Measurements from ENCODE around the gene NPBWR2. TPM values are rescaled to one million over a fixed set of nuclear protein-coding genes. Genes with fewer than 3 reads are reported as not detected.
A peak's percentile ranks its signal among the peaks of the same experiment; 100 is the strongest.

NPBWR2 gene
- total RNA-seq, 1 experiment from 2014 or later = not detected

DNA sequence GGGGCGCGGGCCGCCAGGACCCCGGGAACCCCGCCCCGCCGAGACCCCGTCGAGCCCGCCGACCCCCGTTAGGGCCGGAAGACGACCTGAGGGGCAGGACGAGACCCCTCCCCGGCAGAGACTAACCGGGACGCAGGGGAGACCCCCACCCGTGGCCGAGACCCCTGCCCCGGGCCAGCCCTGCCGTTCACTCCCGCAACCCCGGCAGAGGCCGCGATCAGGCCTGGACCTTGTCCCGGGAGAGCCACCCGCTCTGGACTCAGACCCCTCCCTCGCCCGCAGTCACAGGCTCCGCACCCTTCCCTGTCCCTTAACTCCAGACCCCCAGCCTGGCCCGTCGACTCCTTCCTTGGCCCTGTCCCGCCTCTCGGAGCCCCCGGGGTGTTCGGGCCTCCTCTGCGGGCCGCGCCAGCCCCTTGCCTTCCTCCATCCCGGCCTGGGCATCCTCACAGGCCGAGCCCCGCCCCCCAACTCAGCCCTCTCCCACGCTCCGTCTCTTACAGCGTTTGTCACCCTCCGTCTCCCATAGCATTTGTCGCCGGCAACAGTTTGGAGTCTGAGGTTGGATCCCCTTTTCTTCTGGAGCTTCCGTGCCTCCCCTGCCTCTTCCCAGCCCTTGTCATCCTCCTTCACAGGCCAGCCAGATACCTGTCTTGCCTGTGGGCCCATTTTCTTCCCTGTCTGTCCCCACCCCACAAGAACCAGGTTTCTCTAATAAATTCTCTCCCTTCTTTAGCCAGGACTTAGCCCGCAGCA lies 43.8 kb downstream of the NPBWR2 start:
- DNase-seq (ENCODE audit: extremely low read depth, low read depth) = no peak

DNA sequence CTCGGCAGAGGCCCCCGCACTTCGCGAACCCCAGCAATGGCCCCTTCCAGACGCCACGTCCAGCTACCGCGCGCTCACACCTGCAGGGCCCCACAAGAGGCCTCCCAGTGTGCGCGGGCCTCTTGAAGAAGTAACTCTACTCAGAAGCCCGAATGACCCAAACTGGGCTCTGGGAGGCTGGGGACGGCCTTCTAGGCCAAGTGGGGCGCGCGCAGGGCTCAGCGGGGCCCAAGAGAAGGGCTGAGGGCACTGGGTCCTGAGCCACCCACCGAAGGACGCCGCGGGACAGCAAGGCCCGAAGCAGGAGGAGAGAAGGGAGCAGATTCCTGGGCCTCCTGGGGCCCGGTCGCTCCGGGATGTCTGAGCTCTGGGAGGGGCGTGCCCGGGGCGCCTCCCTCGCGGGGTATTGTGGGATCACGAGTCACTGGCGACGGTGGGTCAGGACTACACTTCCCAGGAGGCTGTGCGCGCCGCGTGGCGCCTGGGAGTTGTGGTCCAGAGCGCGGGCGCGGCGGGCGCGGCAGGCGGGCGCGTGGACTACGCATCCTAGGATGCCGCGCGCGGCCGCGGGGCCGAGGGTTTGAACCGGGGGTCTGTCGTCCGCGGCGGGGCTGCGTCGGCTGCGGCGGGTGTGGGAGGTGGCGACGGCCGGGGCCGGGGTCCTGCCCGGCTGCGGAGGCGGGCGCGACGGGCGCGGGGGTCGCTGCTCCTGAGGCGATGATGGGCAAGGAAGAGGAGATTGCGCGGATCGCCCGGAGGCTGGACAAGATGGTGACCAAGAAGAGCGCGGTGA lies 44.6 kb downstream of the NPBWR2 start, which contains the start of gene TCEA2:
TSS of gene TCEA2 (plus strand) at position 603 of the 793 bp plus-strand sequence. CDS start at position 718, 115 bp downstream.
- DNase-seq (ENCODE audit: extremely low read depth, low read depth) = peak; percentile 92

DNA sequence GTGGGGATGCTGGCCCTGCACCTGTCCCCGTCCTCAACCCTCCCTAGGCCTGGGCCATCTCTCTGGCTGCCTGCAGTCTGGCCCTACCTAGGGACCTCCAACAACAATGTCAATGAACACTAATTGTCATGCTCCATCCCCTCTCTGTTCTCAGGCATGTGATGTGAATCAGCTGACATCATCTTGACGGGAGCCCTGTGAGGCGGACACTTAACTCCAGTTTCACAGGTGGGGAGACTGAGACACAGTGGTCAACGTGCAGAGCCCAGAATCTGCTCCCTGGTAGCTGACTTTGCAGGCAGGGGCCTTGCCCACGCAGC lies 45.1 kb downstream of the NPBWR2 start:
- DNase-seq (ENCODE audit: extremely low read depth, low read depth) = no peak

DNA sequence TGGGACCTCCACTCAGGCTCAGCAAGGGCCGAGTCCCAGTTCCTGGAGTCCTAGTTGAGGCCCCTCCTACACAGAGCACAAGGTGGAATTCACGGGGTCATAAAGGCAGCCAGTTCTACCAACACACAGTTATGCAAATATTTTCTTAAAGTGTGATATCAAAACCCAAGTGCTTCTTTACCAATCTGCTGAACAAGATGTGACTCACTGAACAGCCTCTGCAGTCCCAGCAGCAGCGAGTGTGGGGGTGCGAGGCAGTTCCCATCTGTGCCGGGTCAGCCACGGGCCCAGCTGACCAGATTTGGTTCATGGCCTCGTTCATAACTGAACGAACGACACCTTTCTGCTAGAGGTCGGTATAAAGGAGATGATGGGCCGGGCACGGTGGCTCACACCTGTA lies 48.8 kb downstream of the NPBWR2 start:
- DNase-seq (ENCODE audit: extremely low read depth, low read depth) = no peak

DNA sequence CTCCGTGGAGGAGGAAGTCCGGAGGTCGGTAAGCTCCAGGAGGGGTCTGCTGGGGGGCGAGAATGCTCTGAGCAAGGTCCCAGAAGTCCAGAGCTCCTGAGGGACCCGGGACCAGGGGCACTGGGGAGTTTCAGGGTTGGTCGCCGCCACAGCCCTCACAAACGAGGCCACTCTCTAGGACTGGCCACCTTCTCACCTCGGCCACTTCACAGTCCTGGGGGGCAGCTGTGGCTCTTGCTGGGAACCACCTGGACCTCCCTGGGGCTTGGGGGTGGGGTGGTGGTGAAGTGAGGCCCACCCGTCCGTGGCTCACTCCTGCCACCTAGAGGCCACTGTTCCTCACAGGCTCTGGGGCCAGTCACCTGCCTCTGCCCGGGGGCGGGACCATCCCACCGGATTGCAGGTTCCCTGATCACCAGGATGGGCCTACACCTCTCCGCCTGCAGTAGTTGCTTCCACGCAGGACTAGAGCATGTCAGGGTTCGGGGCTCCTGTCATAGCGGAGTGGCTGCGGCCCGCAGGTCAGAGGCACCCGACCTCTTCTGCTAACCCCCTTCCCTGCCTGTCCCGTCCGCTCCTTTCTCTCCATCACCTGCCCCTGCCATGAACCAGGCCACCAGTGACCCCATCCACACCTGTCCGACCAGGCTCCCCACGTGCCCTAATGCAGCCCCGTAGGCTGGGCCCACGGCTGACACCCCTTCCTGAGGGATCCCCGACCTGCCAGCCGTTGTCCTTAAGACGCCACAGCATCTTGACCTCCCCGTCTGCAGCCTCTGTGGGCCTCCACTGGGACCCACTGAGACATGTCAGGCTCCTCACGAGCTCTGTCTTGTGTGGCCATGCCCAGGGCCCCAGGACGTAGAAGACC lies 49.5 kb downstream of the NPBWR2 start:
- DNase-seq (ENCODE audit: extremely low read depth, low read depth) = peak; percentile 65

DNA sequence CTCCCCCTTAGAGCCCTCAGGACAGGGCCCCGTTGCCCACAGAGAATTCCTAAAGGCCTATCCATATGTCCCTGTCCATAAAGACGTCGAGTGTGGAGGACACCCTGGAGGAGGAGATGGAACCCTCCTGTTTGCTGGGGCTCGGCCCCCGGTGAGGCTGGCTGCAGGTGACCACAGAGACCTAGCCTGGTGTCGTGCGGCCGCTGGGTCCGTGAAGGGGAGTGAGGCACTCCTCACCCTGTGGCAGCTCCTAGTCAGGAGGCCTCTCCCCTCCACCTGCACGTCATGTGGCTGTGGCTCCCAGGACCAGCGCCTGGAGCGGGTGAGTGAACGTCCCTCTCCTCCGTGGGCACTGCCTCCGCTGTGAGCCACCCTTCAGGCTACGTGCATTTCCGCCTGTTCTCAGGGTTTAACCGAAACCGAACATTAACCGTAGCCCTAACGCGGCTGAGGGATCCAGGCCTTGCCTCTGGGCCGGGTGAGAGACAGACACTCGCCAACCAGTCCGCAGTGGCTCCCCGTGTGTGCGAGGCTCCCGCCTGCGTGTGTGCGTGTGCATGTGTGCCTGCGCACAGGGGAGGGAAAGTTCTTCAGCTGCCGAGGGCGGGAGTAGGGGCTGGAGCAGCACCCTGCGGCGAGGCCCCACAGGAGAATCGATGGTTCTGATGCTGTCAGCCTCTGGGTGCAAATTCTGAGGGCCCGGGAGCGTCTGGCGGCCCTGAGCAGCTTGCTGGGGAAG lies 50.3 kb downstream of the NPBWR2 start:
- DNase-seq (ENCODE audit: extremely low read depth, low read depth) = no peak

DNA sequence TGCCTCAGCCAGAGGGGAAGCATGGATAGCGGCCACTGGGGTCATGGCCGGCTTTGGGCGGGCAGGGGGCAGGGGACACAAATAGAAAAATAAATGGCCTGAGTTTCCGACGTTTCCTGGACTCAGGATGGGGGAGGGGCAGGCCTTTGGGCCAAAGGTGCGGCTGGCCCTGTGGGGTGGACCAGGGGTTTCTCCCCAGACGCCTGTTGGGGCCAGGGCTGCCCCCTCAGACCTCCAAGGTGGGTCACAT lies 50.8 kb downstream of the NPBWR2 start:
- DNase-seq (ENCODE audit: extremely low read depth, low read depth) = no peak

DNA sequence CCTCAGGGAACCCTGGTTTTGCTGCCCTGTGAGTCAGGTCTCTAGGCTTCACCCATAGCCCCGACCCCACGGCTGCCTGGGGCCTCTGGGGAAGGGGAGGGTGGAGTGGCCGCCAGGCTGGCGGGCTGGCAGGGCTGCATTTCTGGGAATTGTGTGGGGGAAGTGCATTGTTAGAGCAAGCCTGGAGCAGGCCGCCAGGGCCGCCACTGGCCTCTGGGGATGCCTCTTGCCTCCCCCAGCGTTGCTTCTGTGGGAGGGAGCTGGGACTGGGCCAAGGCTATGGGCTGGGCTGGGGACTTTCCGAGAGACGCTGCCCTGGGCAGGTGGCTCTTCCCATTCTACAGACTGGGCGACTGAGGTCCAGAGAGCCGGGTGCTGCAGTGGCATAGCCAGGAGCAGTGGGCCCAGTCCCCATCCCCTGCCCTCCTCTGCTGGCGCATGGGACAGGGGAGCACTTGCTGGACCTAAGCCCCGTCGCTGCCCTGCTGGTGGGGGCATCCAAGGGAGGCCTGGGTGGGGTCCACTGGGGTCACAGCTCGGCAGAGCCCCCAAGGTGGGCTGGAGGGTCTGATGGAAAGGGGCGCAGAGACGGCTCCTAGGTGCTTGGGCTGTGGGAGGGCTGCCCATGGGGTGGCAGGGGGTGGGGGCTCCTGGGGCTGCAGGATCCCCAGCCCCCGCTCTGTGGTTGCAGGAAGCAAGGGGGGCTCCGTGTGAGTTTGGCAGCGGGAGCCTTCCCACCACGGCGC lies 51.3 kb downstream of the NPBWR2 start:
- DNase-seq (ENCODE audit: extremely low read depth, low read depth) = no peak

DNA sequence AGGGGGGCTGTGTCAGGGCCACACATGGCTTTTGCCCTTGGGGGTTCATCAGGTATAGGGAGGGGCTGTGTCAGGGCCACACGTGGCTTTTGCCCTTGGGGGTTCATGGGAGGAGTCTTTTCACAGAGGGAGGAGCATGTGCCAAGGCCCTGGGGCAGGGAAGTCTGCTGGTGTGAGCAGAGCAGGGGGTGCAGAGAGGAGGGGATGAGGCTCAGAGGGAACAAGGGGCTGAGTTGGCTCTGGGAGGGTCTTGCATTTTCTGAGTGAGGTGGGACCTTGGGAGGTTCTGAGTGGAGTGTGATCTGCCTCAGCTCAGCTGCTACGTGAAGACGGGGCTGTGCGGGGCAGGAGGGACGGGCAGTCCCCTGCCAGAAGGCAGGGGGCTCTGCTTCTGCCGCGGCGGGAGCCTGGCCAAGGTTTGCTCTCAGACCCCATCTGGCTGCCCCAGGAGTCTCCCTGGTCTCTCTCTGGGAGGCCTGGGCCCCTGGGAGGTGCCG lies 51.9 kb downstream of the NPBWR2 start:
- DNase-seq (ENCODE audit: extremely low read depth, low read depth) = no peak

DNA sequence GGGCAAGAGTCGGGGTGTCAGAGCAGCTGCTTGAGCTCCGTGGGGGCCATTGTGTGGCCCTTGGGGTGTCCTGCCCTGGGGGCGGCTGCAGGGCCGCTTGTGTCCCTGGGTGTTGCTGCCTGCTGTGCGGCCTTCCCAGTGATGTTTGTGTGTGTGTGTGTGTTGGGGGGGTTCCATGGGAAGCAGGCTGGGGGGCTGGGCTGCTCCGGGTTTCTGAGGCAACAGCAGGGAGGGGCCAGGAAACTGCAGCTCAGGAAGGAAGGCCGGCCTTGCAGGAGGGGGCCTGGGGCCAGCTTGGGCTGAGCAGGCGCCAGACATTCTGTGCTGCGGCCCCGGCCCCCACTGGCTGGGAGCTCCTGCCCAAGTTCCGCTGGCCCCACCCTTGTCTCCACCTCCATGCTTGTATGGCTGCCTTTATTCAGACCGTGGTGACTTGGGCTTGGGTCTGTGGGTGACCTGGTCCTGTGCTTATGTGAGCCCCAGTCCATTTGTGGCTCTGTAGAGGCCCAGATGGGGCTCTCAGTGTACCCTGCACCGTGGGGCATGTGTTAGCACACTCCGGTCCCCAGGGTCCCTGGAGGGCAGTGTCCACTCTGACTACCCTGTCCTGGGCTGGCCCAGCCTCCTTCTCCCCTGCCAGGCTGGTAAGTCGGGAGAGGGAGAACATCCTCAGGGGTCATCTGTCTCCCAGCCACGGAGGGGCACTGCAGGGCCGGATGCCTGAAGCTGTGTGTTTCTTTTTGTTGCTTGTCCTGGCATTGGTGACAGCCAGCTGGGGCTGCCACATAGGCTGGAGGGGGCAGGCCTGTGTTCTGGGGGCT lies 53.3 kb downstream of the NPBWR2 start:
- no peak for DNase-seq (ENCODE audit: extremely low read depth, low read depth)

Small RNA genes lying within 50 kb of the gene (small RNA-seq; reads per million reads assigned to genes)
- gene AL355803.1 (0 reads per million in 2 experiments), gene MIR6813 (0 reads per million in 2 experiments)

Other genes with a start within 250 kb of the NPBWR2 start
- gene ABHD16B, start 246.1 kb downstream of the NPBWR2 start, total RNA-seq (2014; rRNA removed; shearing (Covaris generic)) = not detected in 2 replicates
- 97.6 and 103 TPM in 2 replicates for gene TPD52L2, start 242.3 kb downstream of the NPBWR2 start, total RNA-seq (2014; rRNA removed; shearing (Covaris generic))
- gene DNAJC5, start 212.4 kb downstream of the NPBWR2 start, total RNA-seq (2014; rRNA removed; shearing (Covaris generic)) = 30.7 and 31.9 TPM in 2 replicates
- gene UCKL1, start 151.1 kb downstream of the NPBWR2 start, total RNA-seq (2014; rRNA removed; shearing (Covaris generic)) = 17.9 and 18.5 TPM in 2 replicates
- 6.6 and 6.9 TPM in 2 replicates for gene ZNF512B, start 137.6 kb downstream of the NPBWR2 start, total RNA-seq (2014; rRNA removed; shearing (Covaris generic))
- gene SAMD10, start 127.9 kb downstream of the NPBWR2 start, total RNA-seq (2014; rRNA removed; shearing (Covaris generic)) = 2.6 and 3.6 TPM in 2 replicates
- gene PRPF6, start 126.4 kb downstream of the NPBWR2 start, total RNA-seq (2014; rRNA removed; shearing (Covaris generic)) = 45.1 and 47.9 TPM in 2 replicates
- gene C20orf204, start 71.4 kb downstream of the NPBWR2 start, total RNA-seq (2014; rRNA removed; shearing (Covaris generic)) = 0.75 and 0.87 TPM in 2 replicates
- gene SOX18, start 57.9 kb downstream of the NPBWR2 start, total RNA-seq (2014; rRNA removed; shearing (Covaris generic)) = 0.77 and 1.7 TPM in 2 replicates
- gene TCEA2, start 44.4 kb downstream of the NPBWR2 start, total RNA-seq (2014; rRNA removed; shearing (Covaris generic)) = 25.2 and 31.0 TPM in 2 replicates
- gene RGS19, start 28.0 kb downstream of the NPBWR2 start, total RNA-seq (2014; rRNA removed; shearing (Covaris generic)) = 12.6 and 15.0 TPM in 2 replicates
- 0.17 and 0.32 TPM in 2 replicates for gene OPRL1, start 27.5 kb downstream of the NPBWR2 start, total RNA-seq (2014; rRNA removed; shearing (Covaris generic))
- gene LKAAEAR1, start 23.2 kb downstream of the NPBWR2 start, total RNA-seq (2014; rRNA removed; shearing (Covaris generic)) = not detected in 2 replicates
- gene MYT1, start 56.9 kb upstream of the NPBWR2 start, total RNA-seq (2014; rRNA removed; shearing (Covaris generic)) = not detected in 2 replicates
- gene PCMTD2, start 148.2 kb upstream of the NPBWR2 start, total RNA-seq (2014; rRNA removed; shearing (Covaris generic)) = 37.8 and 45.1 TPM in 2 replicates

All from NCI-H460 (cell line).